Fibroblast of the aortic adventitia (primary cell): ENCODE data around the gene MAGEF1. TPM values are rescaled to one million over a fixed set of nuclear protein-coding genes. Genes with fewer than 3 reads are reported as not detected.

ENCODE experiments used
- DNase-seq: peaks from one replicate; pipeline ENCODE4 v3.0.0-alpha.2; 2010; ENCODE audit warnings: low read depth
- H3K4me3 ChIP-seq: 2 replicates; pipeline ENCODE4 v1.5.1; 2011; ENCODE audit warnings: low read depth, mild to moderate bottlenecking, control low read depth, low read length, moderate library complexity
- total RNA-seq: library from RNA; depleted of rRNA; stranded (reverse); fragments of >200 nt; gene quantifications from 2 replicates; pipeline ENCODE4 v1.2.3, GENCODE V29; 2012; ENCODE audit warnings: low replicate concordance
- TF ChIP-seq, protein P1 (sequence below): IDR thresholded peaks from 2 replicates; pipeline ENCODE4 v1.5.1; 2011; ENCODE audit warnings: mild to moderate bottlenecking, low read length, control low read depth, inconsistent platforms; ENCODE audit not compliant: insufficient read depth

The MAGEF1 gene
- total RNA-seq, 1 donor = 16.8 TPM

DNA sequence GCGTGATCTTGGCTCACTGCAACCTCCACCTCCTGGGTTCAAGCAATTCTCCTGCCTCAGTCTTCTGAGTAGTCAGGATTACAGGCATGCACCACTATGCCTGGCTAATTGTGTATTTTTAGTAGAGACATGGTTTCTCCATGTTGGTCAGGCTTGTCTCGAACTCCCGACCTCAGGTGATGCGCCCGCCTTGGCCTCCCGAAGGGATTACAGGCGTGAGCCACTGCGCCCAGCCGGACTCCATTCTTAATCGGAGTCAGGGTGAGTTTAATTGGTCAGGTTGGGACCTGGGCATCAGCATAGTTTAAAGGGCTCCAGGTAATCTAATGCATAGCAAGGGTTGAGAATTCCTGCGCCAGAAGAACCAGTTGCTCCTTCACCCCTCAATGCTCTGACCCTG is 29.2 kb downstream of the MAGEF1 start:
- DNase-seq = no peak
- H3K4me3 ChIP-seq = no peak overlapping the region
- TF ChIP-seq, protein P1, sequence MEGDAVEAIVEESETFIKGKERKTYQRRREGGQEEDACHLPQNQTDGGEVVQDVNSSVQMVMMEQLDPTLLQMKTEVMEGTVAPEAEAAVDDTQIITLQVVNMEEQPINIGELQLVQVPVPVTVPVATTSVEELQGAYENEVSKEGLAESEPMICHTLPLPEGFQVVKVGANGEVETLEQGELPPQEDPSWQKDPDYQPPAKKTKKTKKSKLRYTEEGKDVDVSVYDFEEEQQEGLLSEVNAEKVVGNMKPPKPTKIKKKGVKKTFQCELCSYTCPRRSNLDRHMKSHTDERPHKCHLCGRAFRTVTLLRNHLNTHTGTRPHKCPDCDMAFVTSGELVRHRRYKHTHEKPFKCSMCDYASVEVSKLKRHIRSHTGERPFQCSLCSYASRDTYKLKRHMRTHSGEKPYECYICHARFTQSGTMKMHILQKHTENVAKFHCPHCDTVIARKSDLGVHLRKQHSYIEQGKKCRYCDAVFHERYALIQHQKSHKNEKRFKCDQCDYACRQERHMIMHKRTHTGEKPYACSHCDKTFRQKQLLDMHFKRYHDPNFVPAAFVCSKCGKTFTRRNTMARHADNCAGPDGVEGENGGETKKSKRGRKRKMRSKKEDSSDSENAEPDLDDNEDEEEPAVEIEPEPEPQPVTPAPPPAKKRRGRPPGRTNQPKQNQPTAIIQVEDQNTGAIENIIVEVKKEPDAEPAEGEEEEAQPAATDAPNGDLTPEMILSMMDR = no peak

DNA sequence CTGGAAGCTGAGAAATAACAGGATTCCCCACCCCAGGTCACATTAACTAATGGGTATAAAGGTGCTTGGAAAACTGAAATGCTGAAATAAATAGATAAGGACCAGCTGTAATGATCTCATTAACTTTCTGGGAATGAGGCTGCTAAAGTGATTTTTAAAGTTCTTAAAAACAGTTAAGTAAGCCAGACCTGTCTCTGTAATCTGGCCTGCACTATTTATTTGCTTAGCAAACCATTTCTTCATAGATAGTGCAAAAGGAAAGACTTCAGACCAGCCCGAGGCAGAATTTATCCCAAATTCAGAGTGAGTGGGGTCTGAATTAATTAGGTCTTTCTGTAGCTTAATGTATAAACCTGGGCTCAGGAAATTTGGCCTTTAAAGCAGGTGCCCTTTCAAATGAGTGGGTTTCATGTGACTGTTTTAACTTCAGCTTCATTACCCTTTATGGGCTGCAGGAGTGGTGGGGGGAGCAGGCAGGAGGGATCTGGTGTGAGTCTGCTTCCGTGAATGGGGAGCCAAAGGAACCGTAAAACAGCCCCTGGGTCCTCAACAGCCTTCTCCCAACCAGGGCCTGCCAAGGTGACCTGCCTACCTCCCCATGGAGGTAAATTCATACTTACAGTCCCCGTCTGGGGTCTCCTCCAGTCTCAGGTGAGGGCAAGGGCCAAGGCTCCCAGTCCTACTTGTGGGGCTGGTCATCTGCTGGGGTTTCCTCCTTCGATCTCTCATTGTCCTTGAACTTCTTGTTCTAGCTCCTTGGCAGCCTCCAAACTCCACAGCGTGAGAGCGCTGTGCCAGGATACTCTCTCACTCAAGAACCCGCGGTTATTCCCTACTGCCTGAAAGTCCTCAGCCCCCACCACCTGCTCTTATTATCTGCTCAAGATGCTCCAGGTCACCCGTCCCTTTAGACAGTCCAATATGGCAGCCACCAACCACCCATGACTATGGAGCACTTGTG is 31.2 kb downstream of the MAGEF1 start:
- TF ChIP-seq, protein P1 = no peak
- no peak for DNase-seq
- no peak overlapping the region for H3K4me3 ChIP-seq

DNA sequence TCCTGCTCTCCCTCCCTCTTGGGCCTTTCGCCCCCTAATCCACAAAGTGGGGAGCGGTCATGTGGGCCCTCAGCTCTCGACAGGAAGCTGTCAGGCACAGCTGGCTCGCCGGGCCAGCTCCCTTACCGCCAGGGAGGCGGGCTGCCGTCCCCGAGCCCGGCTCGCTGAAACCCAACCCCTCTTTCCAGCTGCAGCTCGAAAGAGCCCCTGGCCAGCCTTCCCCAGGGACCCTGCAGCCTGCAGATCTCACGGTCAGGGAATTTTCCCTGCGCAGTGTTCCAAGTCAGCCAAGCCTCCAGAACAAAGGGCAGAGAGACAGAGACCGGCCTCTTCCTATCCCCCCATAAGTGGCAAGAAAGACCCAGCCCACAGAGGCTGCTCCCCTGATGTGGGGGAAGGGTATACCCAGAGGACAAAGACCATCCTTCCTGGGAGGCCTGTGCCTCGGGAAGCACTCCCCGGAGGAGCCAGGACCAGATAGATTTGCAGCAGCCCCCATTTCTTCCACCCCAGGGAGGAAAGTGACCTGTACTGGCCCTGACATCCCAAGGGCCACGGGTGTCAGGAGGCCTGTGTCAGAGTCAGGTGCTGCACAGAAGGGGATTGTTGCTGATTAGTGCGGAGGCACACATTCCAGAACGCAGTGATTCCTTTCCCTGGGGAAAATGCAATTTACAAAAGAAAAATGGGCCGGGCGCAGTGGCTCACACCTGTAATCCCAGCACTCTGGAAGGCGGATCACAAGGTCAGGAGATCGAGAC is 32.6 kb downstream of the MAGEF1 start:
- DNase-seq = peak; percentile 37
- H3K4me3 ChIP-seq = no peak overlapping the region
- TF ChIP-seq, protein P1 = no peak

DNA sequence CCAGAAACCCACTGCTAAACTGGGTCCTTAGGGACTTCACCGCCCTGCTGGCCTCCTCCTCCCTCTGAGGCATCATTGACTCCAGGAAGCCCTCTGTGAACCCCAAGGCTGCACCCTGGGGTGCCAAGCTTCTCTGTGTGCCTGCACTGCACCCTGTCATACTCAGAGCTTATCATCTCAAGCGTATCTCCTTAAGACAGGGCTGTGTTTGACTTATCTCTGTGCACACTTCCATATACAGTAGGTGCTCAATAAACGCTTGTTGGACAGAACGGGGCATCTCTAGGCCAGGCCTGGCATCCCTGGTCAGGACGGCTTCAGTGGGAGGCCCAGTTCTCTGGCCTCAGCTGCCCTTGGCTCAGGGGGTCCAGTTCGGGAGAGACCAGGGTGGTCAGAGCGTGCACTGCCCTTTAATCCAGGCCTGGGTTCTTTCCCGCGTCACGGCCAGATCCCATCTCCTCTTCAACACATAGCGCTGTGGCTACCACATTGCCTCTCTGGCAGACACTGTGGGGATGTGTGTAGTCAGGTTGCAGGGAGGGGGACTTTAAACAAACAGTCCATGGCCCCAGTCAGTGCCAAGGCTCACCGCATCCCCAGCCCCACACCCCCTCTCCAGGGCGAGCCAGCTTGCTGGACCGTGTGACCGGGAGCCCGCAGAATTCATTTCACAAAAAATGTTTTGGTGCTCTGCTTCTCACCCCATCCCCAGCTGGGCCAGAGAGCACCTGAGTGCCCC is 33.4 kb downstream of the MAGEF1 start:
- no peak for DNase-seq
- TF ChIP-seq, protein P1 = no peak
- no peak overlapping the region for H3K4me3 ChIP-seq

DNA sequence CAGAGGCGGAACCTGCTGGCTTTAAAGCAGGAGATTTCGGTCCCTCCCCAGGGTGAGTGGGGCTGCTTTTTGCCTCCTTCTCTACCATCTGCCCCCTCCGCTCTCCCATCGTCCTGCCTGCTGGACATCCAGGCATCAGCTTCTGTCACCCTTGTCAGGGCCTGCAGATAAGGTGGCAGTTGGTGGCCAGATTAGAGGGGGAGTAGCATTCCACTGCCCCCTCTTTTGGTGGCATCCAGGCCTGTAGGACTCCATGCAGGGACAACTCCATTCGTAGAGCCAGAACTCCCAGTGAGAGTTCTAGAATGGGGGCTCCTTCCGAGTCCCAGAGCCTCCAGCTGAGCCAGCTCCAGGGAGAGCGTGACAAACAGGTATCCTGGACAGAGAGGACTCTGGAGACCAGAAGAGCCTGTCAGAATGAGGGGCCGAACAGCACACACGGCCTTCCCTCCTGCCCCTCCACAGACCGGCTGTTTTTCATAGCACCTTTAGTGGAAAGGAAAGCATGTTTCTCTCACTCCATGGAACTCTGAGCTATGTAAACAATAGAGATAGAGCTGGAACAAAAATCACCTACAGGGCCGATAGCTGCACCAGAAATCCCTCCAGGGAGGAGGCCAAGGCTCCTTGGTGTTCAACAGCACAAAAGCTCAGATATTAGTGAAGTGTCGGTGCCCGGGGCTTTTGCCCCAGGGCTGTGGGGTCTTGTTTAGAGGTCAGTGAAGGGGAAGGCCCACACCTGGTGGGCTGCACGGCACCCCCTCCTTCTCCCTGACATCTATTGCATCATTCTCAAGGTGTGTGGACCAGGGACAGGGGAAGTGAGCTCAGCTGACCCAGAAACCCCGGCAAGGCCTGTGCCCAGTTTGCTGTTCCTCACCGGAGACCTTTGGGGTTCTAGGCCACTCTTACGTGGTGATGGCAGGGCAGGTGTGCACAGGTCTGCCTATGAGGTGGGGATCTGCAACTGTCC is 34.2 kb downstream of the MAGEF1 start:
- no peak overlapping the region for H3K4me3 ChIP-seq
- DNase-seq = no peak
- TF ChIP-seq, protein P1 = no peak

DNA sequence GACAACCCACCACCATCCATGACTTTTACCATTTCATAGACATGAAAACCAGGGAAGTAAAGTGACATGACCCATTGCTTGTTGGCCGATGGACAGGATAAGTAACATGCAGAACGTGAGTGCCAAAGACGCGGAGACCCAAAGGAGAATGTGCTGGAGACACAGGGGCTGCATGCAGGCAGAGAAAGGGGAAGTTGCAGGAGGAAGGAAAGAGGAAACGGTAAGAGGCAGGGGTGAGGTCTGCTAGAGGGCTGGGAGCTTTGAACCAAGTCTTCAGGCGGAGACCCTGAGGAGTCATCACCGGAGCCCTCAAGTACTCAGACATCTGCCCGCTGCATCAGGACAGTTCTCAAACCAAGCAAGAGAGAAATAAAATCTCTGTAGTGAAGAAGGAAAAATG is 34.9 kb downstream of the MAGEF1 start:
- DNase-seq = no peak
- TF ChIP-seq, protein P1 = no peak
- H3K4me3 ChIP-seq = no peak overlapping the region
